ENCODE measurements around the gene CLEC6A.

Gene CLEC6A

DNA sequence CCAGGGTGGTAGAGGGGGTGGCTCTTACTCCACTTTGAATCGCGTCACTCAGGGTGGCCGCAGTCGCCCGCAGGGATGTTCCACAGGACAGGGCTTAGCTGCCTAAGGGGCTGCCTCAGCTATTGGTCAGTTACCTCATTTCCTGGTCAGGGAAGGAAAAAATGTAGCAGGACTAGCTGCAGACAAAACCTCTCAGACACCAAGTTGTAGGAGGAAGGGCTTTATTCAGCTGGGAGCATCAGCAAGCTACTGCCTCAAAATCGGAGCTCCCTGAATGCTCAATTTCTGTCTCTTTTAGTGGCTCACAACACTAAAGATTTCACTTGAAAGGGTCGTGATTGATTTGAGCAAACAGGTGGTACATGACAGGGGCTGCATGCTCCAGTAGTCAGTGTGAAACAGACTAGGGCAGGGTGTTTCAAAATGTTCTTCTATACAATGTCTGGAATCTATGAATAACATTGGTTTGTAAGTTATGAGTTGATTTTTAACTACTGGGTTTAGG is 6.4 kb upstream of the CLEC6A start:
- H3K4me1 ChIP-seq (ENCODE audit: control insufficient read depth in 1 of 2, insufficient read depth in 1 of 2, low read depth in 1 of 2, low read length in 1 of 2), result peaks cover 30 to 38% of the 10 kb centered on the region in 2 experiments
- H3K27ac ChIP-seq, result no peak overlapping the region
- H3K9me3 ChIP-seq, result no peaks in the 10 kb centered on the region
- H3K36me3 ChIP-seq, result no peaks in the 10 kb centered on the region
- TF ChIP-seq, protein P1, sequence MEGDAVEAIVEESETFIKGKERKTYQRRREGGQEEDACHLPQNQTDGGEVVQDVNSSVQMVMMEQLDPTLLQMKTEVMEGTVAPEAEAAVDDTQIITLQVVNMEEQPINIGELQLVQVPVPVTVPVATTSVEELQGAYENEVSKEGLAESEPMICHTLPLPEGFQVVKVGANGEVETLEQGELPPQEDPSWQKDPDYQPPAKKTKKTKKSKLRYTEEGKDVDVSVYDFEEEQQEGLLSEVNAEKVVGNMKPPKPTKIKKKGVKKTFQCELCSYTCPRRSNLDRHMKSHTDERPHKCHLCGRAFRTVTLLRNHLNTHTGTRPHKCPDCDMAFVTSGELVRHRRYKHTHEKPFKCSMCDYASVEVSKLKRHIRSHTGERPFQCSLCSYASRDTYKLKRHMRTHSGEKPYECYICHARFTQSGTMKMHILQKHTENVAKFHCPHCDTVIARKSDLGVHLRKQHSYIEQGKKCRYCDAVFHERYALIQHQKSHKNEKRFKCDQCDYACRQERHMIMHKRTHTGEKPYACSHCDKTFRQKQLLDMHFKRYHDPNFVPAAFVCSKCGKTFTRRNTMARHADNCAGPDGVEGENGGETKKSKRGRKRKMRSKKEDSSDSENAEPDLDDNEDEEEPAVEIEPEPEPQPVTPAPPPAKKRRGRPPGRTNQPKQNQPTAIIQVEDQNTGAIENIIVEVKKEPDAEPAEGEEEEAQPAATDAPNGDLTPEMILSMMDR (IDR thresholded peaks at IDR 0.05), result no peak
- no peak overlapping the region for H3K4me3 ChIP-seq (ENCODE audit: low read depth in 1 of 2, low read length in 1 of 2)
- H3K27me3 ChIP-seq, result no peaks in the 10 kb centered on the region

DNA sequence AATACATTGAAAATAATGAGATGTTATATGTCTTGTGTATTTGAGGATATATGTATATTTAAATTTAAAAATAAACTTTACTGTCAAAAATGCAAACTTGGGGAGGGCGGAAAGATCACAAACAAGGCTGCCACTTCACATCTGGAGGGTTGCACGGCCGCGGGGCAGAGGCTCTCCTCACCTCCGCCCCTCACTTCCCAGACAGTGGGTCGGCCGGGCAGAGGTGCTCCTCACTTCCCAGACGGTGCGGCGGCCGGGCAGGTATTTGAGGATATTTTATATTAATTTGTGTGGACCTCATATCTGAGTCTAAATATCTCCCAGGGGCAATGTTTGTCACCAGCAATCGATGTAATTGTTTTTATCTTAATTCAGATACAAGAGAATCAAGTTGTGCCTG is 3.7 kb upstream of the CLEC6A start:
- Histone ChIP-seq H3K27ac (peak overlapping the region; percentile 80), H3K27me3 (no peaks in the 10 kb centered on the region), H3K4me1 (ENCODE audit: control insufficient read depth in 1 of 2, insufficient read depth in 1 of 2, low read depth in 1 of 2, low read length in 1 of 2) (peaks cover 54 to 65% of the 10 kb centered on the region in 2 experiments), H3K36me3 (no peaks in the 10 kb centered on the region), H3K9me3 (no peaks in the 10 kb centered on the region), H3K4me3 (ENCODE audit: low read depth in 1 of 2, low read length in 1 of 2) (peak overlapping the region in 1 of 2 experiments; percentile 23)
- TF ChIP-seq, protein P1 (IDR thresholded peaks at IDR 0.05), result no peak

DNA sequence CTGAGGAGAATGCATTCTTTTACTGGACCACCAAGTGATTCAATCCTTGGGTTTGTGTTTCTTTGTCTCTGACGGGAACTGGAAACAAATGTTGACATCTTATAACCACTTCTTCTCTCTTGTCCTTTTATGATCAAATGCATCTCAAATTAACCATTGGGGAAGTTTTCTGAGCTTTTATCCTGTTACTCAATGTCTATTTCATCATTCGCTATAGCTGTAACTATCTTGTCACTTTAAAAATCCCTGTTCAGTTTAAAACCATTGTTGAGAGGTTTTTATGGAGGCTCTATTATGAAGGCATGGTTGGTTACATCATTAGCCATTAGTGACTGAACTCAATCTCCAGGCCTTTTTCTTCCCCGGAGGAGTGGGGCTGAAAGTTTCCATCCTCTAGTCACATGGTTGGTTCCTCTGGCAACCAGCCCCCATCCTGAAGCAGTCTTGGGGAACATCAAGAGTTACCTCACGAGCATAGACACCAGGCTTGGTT is 2.7 kb upstream of the CLEC6A start:
- H3K4me3 ChIP-seq (ENCODE audit: low read depth in 1 of 2, low read length in 1 of 2), result peak overlapping the region; percentile 23 to 49
- H3K27me3 ChIP-seq, result no peaks in the 10 kb centered on the region
- H3K36me3 ChIP-seq, result no peaks in the 10 kb centered on the region
- peak overlapping the region; percentile 80 for H3K27ac ChIP-seq
- H3K9me3 ChIP-seq, result no peaks in the 10 kb centered on the region
- TF ChIP-seq, protein P1 (IDR thresholded peaks at IDR 0.05), result no peak
- peaks cover 54 to 68% of the 10 kb centered on the region in 2 experiments for H3K4me1 ChIP-seq (ENCODE audit: control insufficient read depth in 1 of 2, insufficient read depth in 1 of 2, low read depth in 1 of 2, low read length in 1 of 2)

DNA sequence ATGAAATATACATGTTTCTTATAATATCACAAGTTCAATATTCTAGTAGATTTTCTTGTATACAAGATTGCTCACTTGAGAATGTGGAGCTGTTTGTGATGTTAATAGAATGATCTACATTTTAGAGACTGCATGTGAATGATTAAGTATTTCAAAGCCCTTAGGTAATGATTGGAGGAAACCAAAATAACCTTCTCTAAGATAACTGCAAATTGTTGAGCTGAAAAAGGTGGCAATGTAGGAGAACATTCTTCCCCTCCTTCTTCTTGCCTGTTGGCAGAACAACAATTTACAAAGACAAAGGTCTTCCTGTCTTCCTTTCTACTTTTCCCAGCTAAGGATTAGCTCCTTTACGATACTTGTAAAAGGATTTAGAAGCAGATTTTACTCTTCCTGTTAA is 2.0 kb upstream of the CLEC6A start:
- Histone ChIP-seq H3K27ac (peak overlapping the region; percentile 80), H3K27me3 (no peaks in the 10 kb centered on the region), H3K36me3 (no peaks in the 10 kb centered on the region), H3K4me3 (ENCODE audit: low read depth in 1 of 2, low read length in 1 of 2) (peak overlapping the region in 1 of 2 experiments; percentile 29), H3K9me3 (no peaks in the 10 kb centered on the region), H3K4me1 (ENCODE audit: control insufficient read depth in 1 of 2, insufficient read depth in 1 of 2, low read depth in 1 of 2, low read length in 1 of 2) (peaks cover 54 to 68% of the 10 kb centered on the region in 2 experiments)
- TF ChIP-seq, protein P1 (IDR thresholded peaks at IDR 0.05), result no peak

DNA sequence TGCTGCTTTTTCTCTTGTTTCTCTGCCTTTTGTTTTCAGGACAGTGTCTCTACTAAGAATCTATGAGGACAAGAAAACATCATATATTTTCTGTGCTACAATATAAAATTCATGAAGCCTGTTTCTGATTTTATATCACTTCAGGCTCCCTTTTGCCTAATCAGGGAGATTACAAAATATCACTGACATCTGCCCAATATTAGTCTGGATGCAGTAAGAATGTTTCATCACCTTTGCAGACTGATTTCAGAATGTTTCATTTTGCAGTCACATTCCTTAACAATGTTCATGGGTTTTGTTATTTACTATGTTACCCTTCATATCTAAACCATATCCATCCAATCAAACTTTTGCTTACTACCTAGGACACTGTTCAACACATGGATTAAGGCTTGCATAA is 491 bp upstream of the CLEC6A start:
- peaks cover 54 to 68% of the 10 kb centered on the region in 2 experiments for H3K4me1 ChIP-seq (ENCODE audit: control insufficient read depth in 1 of 2, insufficient read depth in 1 of 2, low read depth in 1 of 2, low read length in 1 of 2)
- no peaks in the 10 kb centered on the region for H3K36me3 ChIP-seq
- H3K27me3 ChIP-seq, result no peaks in the 10 kb centered on the region
- H3K4me3 ChIP-seq (ENCODE audit: low read depth in 1 of 2, low read length in 1 of 2), result peak overlapping the region in 1 of 2 experiments; percentile 3
- no peaks in the 10 kb centered on the region for H3K9me3 ChIP-seq
- H3K27ac ChIP-seq, result peak overlapping the region; percentile 80
- TF ChIP-seq, protein P1 (IDR thresholded peaks at IDR 0.05), result no peak
